ENCODE results near the gene MYCBP.
A peak's percentile ranks its signal among the peaks of the same experiment; 100 is the strongest.
"Not testable (repeated sequence)": the region's sequence is repeated elsewhere in the genome, so short reads cannot be mapped to it uniquely, and the experiment has no call there.

The MYCBP gene

GRCh38 chr1:38873027-38873969 lies at the start of gene MYCBP:
TSS of gene MYCBP (minus strand) at chr1:38873348. CDS start at chr1:38873305, 43 bp downstream.
- Histone ChIP-seq H3K36me3 (ENCODE audit: control insufficient read depth in 2 of 2, insufficient read depth in 2 of 2, low read length in 2 of 2) (no peaks in the 10 kb centered on the region), H3K9ac (ENCODE audit: low read length in 2 of 2) (peak within 1 kb of the TSS; percentile 75 to 89), H3K27ac (ENCODE audit: low read length) (no peak within 1 kb of the TSS), H3K9me3 (ENCODE audit: control insufficient read depth in 2 of 2, low read length in 2 of 2) (no peaks in the 10 kb centered on the region), H3K27me3 (ENCODE audit: control insufficient read depth in 1 of 2, insufficient read depth in 2 of 2, low read length in 2 of 2) (no peaks in the 10 kb centered on the region), H3K4me1 (ENCODE audit: control insufficient read depth, insufficient read depth, low read length) (peaks cover 10% of the 10 kb centered on the region), H3K4me3 (ENCODE audit: low read length in 2 of 2) (peak within 1 kb of the TSS; percentile 93 to 99)

DNA sequence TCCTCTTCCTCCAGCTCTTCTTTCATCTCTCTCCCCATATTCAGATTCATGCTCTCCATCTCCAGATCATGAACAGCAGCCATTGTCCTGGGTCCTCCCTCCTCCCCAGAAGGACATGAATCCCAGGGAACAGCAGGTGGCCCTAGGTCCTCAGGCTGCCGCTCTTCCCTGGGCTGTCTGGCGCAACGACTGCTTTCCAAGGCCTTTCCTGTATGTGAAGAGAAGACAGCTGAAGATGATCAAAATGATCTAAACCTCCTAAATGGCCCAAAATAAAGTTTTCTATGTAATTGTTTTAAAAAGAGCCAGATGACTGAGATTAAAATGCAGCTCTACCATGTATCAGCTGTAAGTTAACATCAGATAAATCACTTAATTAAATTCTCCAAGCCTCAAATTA lies 46.0 kb upstream of the MYCBP start:
- Histone ChIP-seq H3K36me3 (ENCODE audit: control insufficient read depth in 2 of 2, insufficient read depth in 2 of 2, low read length in 2 of 2) (no peaks in the 10 kb centered on the region), H3K4me1 (ENCODE audit: control insufficient read depth, insufficient read depth, low read length) (no peaks in the 10 kb centered on the region), H3K9ac (ENCODE audit: low read length in 2 of 2) (no peak overlapping the region), H3K9me3 (ENCODE audit: control insufficient read depth in 2 of 2, low read length in 2 of 2) (no peaks in the 10 kb centered on the region), H3K4me3 (ENCODE audit: low read length in 2 of 2) (no peak overlapping the region), H3K27me3 (ENCODE audit: control insufficient read depth in 1 of 2, insufficient read depth in 2 of 2, low read length in 2 of 2) (no peaks in the 10 kb centered on the region), H3K27ac (ENCODE audit: low read length) (no peak overlapping the region)

DNA sequence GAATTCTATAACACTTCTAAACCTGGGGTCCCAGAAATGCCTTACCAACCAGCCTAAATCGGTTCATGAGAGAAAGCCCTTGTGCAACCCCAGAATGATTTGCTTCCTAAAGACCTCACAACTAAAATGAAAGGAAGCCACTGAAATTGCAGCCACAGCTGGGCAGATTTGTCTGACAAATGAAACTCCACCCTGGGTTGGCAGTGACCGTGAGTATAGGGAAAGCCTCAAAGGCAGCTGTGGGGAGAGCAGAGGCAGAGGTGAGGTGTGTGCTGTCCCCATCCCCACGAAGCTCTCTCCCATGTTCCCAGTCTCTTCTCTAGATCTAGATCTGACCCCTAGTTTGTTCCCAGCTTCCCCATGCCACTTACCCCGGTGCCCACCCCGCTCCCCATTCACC lies 45.4 kb upstream of the MYCBP start:
- Histone ChIP-seq H3K27me3 (ENCODE audit: control insufficient read depth in 1 of 2, insufficient read depth in 2 of 2, low read length in 2 of 2) (no peaks in the 10 kb centered on the region), H3K4me3 (ENCODE audit: low read length in 2 of 2) (no peak overlapping the region), H3K9ac (ENCODE audit: low read length in 2 of 2) (no peak overlapping the region), H3K27ac (ENCODE audit: low read length) (no peak overlapping the region), H3K9me3 (ENCODE audit: control insufficient read depth in 2 of 2, low read length in 2 of 2) (no peaks in the 10 kb centered on the region), H3K36me3 (ENCODE audit: control insufficient read depth in 2 of 2, insufficient read depth in 2 of 2, low read length in 2 of 2) (no peaks in the 10 kb centered on the region), H3K4me1 (ENCODE audit: control insufficient read depth, insufficient read depth, low read length) (no peaks in the 10 kb centered on the region)

DNA sequence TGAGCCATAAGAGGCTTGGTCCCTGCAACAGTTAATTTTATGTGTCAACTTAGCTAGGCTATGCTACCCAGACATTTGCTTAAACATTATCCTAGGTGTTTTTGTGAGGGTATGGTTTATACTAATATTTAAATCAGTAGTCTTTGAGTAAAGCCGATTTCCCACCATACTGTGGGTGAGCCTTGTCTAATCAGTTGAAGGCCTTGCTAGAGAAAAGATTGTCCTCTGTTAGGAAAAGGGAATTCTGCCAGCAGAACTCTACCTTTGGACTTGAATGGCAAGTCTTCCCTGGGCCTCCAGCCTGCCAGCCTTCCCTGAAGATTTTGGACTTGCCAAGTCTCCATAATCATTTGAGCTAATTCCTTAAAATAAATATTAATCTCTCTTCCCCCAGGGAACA lies 44.6 kb upstream of the MYCBP start:
- Histone ChIP-seq H3K4me1 (ENCODE audit: control insufficient read depth, insufficient read depth, low read length) (no peaks in the 10 kb centered on the region), H3K9me3 (ENCODE audit: control insufficient read depth in 2 of 2, low read length in 2 of 2) (no peaks in the 10 kb centered on the region), H3K4me3 (ENCODE audit: low read length in 2 of 2) (no peak overlapping the region), H3K36me3 (ENCODE audit: control insufficient read depth in 2 of 2, insufficient read depth in 2 of 2, low read length in 2 of 2) (no peaks in the 10 kb centered on the region), H3K9ac (ENCODE audit: low read length in 2 of 2) (no peak overlapping the region), H3K27me3 (ENCODE audit: control insufficient read depth in 1 of 2, insufficient read depth in 2 of 2, low read length in 2 of 2) (no peaks in the 10 kb centered on the region), H3K27ac (ENCODE audit: low read length) (no peak overlapping the region)

GRCh38 chr1:38917337-38917736 lies 44.2 kb upstream of the MYCBP start:
- no peaks in the 10 kb centered on the region for H3K27me3 ChIP-seq (ENCODE audit: control insufficient read depth in 1 of 2, insufficient read depth in 2 of 2, low read length in 2 of 2)
- H3K9ac ChIP-seq (ENCODE audit: low read length in 2 of 2) = no peak overlapping the region
- H3K4me3 ChIP-seq (ENCODE audit: low read length in 2 of 2) = no peak overlapping the region
- H3K27ac ChIP-seq (ENCODE audit: low read length) = no peak overlapping the region
- no peaks in the 10 kb centered on the region for H3K9me3 ChIP-seq (ENCODE audit: control insufficient read depth in 2 of 2, low read length in 2 of 2)
- no peaks in the 10 kb centered on the region for H3K4me1 ChIP-seq (ENCODE audit: control insufficient read depth, insufficient read depth, low read length)
- no peaks in the 10 kb centered on the region for H3K36me3 ChIP-seq (ENCODE audit: control insufficient read depth in 2 of 2, insufficient read depth in 2 of 2, low read length in 2 of 2)

DNA sequence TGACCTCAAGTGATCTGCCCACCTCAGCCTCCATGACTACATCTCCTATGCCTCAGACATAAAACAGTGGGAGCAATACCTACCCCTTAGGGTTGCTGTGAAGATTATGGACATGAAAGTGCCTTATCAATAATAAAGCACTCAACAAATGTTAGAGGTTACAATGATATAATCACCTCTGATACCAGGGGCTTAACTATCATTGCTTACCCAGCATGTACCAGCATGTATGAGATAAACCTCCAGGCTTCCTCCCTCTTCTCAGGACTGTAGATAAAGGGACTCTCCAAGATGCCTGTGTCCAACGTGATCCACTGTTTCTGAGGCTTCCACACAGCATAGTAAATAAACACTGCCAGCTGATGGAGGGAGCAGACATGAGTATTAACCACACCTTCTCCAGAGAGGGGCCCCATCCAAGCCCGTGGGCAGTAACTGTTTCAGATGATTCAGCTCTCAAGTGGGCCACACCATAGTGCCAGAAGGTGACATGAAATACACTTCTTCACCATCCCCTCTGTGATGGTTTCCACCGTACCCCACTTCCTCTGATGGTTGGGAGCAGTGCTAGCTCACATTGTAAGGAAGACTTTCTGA lies 42.3 kb upstream of the MYCBP start:
- Histone ChIP-seq H3K27ac (ENCODE audit: low read length) (no peak overlapping the region), H3K9ac (ENCODE audit: low read length in 2 of 2) (no peak overlapping the region), H3K27me3 (ENCODE audit: control insufficient read depth in 1 of 2, insufficient read depth in 2 of 2, low read length in 2 of 2) (no peaks in the 10 kb centered on the region), H3K9me3 (ENCODE audit: control insufficient read depth in 2 of 2, low read length in 2 of 2) (no peaks in the 10 kb centered on the region), H3K4me1 (ENCODE audit: control insufficient read depth, insufficient read depth, low read length) (no peaks in the 10 kb centered on the region), H3K36me3 (ENCODE audit: control insufficient read depth in 2 of 2, insufficient read depth in 2 of 2, low read length in 2 of 2) (no peaks in the 10 kb centered on the region), H3K4me3 (ENCODE audit: low read length in 2 of 2) (no peak overlapping the region)

DNA sequence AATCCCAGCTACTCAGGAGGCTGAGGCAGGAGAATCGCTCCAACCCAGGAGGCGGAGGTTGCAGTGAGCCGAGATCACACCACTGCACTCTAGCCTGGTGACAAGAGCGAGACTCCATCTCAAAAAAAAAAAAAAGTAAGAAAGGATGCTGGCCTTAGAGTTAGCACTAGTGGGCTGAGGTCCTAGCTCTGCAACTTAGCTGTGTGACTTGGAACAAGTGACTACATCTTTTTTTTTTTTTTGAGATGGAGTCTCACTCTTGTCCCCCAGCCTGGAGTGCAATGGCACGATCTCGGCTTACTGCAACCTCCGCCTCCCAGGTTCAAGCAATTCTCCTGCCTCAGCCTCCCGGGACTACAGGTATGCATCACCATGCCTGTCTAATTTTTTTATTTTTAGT lies 41.8 kb upstream of the MYCBP start:
- not testable (repeated sequence) for H3K4me1 ChIP-seq (ENCODE audit: control insufficient read depth, insufficient read depth, low read length); H3K4me3 ChIP-seq (ENCODE audit: low read length in 2 of 2); H3K36me3 ChIP-seq (ENCODE audit: control insufficient read depth in 2 of 2, insufficient read depth in 2 of 2, low read length in 2 of 2); H3K27ac ChIP-seq (ENCODE audit: low read length); H3K9ac ChIP-seq (ENCODE audit: low read length in 2 of 2); H3K27me3 ChIP-seq (ENCODE audit: control insufficient read depth in 1 of 2, insufficient read depth in 2 of 2, low read length in 2 of 2); H3K9me3 ChIP-seq (ENCODE audit: control insufficient read depth in 2 of 2, low read length in 2 of 2)

DNA sequence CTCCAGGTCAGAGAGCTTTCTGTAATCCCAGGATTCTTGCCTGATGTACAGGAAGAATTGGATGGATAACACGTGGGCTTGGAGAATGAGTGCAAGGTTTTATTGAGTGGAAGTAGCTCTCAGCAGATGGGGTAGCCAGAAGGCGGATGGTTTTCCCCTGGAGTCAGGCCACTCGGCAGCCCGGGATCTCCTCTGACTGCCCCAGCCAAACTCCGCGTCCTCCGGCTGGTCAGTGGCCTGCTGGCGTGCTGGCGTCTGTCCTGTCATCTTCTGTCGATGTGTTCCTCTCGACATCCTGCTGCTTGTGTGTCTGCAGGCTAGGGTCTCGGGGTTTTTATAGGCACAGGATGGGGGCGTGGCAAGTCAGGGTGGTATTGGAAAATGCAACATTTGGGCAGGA lies 35.7 kb upstream of the MYCBP start:
- Histone ChIP-seq H3K9me3 (ENCODE audit: control insufficient read depth in 2 of 2, low read length in 2 of 2) (peaks cover 0 to 5% of the 10 kb centered on the region in 2 donors), H3K27me3 (ENCODE audit: control insufficient read depth in 1 of 2, insufficient read depth in 2 of 2, low read length in 2 of 2) (no peaks in the 10 kb centered on the region), H3K9ac (ENCODE audit: low read length in 2 of 2) (no peak overlapping the region), H3K27ac (ENCODE audit: low read length) (no peak overlapping the region), H3K36me3 (ENCODE audit: control insufficient read depth in 2 of 2, insufficient read depth in 2 of 2, low read length in 2 of 2) (no peaks in the 10 kb centered on the region), H3K4me1 (ENCODE audit: control insufficient read depth, insufficient read depth, low read length) (no peaks in the 10 kb centered on the region), H3K4me3 (ENCODE audit: low read length in 2 of 2) (no peak overlapping the region)

DNA sequence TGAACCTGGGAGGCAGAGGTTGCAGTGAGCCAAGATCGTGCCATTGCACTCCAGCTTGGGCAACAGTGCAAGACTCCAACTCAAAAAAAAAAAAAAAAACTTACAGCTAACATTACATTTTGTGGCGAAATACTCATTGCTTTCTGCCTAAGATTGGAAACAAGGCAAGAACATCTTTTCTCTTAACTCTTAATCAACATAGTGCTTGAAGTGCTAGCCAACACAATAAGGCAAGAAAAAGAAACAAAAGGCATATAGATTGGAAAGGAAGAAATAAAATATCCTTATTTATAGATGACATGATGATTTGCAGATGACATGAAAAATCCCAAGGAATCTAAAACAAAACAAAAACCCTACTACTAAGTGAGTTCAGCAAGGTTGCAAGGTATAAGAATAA lies 32.8 kb upstream of the MYCBP start:
- Histone ChIP-seq H3K9me3 (ENCODE audit: control insufficient read depth in 2 of 2, low read length in 2 of 2) (peaks cover 0 to 5% of the 10 kb centered on the region in 2 donors), H3K4me3 (ENCODE audit: low read length in 2 of 2) (no peak overlapping the region), H3K4me1 (ENCODE audit: control insufficient read depth, insufficient read depth, low read length) (no peaks in the 10 kb centered on the region), H3K27ac (ENCODE audit: low read length) (no peak overlapping the region), H3K36me3 (ENCODE audit: control insufficient read depth in 2 of 2, insufficient read depth in 2 of 2, low read length in 2 of 2) (no peaks in the 10 kb centered on the region), H3K27me3 (ENCODE audit: control insufficient read depth in 1 of 2, insufficient read depth in 2 of 2, low read length in 2 of 2) (no peaks in the 10 kb centered on the region), H3K9ac (ENCODE audit: low read length in 2 of 2) (no peak overlapping the region)

- H3K9me3 ChIP-seq (ENCODE audit: control insufficient read depth in 2 of 2, low read length in 2 of 2) = no peaks in the 10 kb centered on the region
- no peaks in the 10 kb centered on the region for H3K27me3 ChIP-seq (ENCODE audit: control insufficient read depth in 1 of 2, insufficient read depth in 2 of 2, low read length in 2 of 2)
- no peak overlapping the region for H3K9ac ChIP-seq (ENCODE audit: low read length in 2 of 2)
- H3K4me3 ChIP-seq (ENCODE audit: low read length in 2 of 2) = no peak overlapping the region
- H3K27ac ChIP-seq (ENCODE audit: low read length) = no peak overlapping the region
- H3K36me3 ChIP-seq (ENCODE audit: control insufficient read depth in 2 of 2, insufficient read depth in 2 of 2, low read length in 2 of 2) = no peaks in the 10 kb centered on the region
- H3K4me1 ChIP-seq (ENCODE audit: control insufficient read depth, insufficient read depth, low read length) = no peaks in the 10 kb centered on the region
These were observed 26.4 kb upstream of the MYCBP start for GRCh38 chr1:38899560-38899959.

DNA sequence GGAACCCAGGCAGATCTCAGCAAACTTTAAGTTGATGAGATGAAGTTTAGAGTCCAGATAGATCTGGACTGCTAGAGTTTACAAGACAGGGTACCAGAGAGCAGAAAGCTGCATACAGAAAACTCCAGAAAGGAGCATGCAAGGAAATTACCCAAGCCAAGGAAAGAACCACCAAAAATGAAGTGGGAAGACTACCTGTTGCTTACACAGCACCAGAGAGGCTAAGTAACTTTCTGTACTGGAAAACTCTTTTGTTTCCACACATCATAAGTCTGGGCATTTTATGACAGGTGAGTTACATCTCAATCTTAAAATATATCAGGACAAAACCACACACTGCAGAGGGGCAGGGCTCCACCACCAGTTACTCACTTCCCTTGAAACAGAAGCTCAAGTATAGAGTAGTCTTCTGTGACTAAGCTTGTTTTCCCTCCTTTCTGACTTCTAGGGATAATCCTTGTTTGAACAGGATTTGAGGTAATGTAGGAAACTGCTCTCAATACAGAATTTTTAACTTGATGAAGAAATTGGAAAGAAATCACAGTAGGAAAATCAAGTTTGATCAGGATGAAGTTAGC lies 25.6 kb upstream of the MYCBP start:
- no peaks in the 10 kb centered on the region for H3K9me3 ChIP-seq (ENCODE audit: control insufficient read depth in 2 of 2, low read length in 2 of 2)
- H3K9ac ChIP-seq (ENCODE audit: low read length in 2 of 2) = no peak overlapping the region
- no peak overlapping the region for H3K27ac ChIP-seq (ENCODE audit: low read length)
- no peak overlapping the region for H3K4me3 ChIP-seq (ENCODE audit: low read length in 2 of 2)
- H3K27me3 ChIP-seq (ENCODE audit: control insufficient read depth in 1 of 2, insufficient read depth in 2 of 2, low read length in 2 of 2) = no peaks in the 10 kb centered on the region
- no peaks in the 10 kb centered on the region for H3K36me3 ChIP-seq (ENCODE audit: control insufficient read depth in 2 of 2, insufficient read depth in 2 of 2, low read length in 2 of 2)
- H3K4me1 ChIP-seq (ENCODE audit: control insufficient read depth, insufficient read depth, low read length) = no peaks in the 10 kb centered on the region

Data from stomach smooth muscle (tissue), 2 donors.